ENCODE measurements around the gene HIVEP1. TPM values are rescaled to one million over a fixed set of nuclear protein-coding genes. Genes with fewer than 3 reads are reported as not detected.

Gene HIVEP1
- polyA plus RNA-seq, 1 of the 3 experiments (the other 2 are of a cell fraction) = 7.7 TPM

- no peak for TF ChIP-seq EZH2phosphoT487 (IDR thresholded peaks at IDR 0.05; ENCODE audit: borderline replicate concordance, low read depth)
- TF ChIP-seq, protein P1, sequence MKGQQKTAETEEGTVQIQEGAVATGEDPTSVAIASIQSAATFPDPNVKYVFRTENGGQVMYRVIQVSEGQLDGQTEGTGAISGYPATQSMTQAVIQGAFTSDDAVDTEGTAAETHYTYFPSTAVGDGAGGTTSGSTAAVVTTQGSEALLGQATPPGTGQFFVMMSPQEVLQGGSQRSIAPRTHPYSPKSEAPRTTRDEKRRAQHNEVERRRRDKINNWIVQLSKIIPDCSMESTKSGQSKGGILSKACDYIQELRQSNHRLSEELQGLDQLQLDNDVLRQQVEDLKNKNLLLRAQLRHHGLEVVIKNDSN (IDR thresholded peaks at IDR 0.05; ENCODE audit: borderline replicate concordance, low read depth) = no peak
- no peak for TF ChIP-seq EP300 (IDR thresholded peaks at IDR 0.05; ENCODE audit: borderline replicate concordance in 1 of 2, low read depth in 1 of 2, low read length in 1 of 2)
- TF ChIP-seq FOXJ3 (CRISPR knock-in tag; IDR thresholded peaks at IDR 0.05) = no peak
- no peak for TF ChIP-seq FOXM1 (IDR thresholded peaks at IDR 0.05; ENCODE audit: low read depth)
- TF ChIP-seq USF2 (IDR thresholded peaks at IDR 0.05; ENCODE audit: borderline replicate concordance, low read depth, low read length) = no peak
- TF ChIP-seq NRF1 (IDR thresholded peaks at IDR 0.05; ENCODE audit: low read depth, low read length) = no peak
- no peak for TF ChIP-seq TCF12 (IDR thresholded peaks at IDR 0.05)
- no peak for TF ChIP-seq SMC3 (IDR thresholded peaks at IDR 0.05; ENCODE audit: low read depth, low read length)
- no peak for TF ChIP-seq FOSL2 (IDR thresholded peaks at IDR 0.05; ENCODE audit: borderline replicate concordance, low read depth)
- TF ChIP-seq IRF3 (IDR thresholded peaks at IDR 0.05; ENCODE audit: low read depth, low read length) = no peak
- no peak for TF ChIP-seq RXRA (IDR thresholded peaks at IDR 0.05; ENCODE audit: borderline replicate concordance, low read depth)
- H3F3A ChIP-seq (replicated peaks; ENCODE audit: insufficient read depth) = peaks cover 13% of the 10 kb centered on the region
- peaks cover 21 to 45% of the 10 kb centered on the region in 2 experiments for H3K36me3 ChIP-seq (replicated peaks in 1 of 2; ENCODE audit: control insufficient read depth in 1 of 2, insufficient read depth in 2 of 2, low read length in 1 of 2)
- no peak overlapping the region for H3K9ac ChIP-seq
- CTCF ChIA-PET = no interaction called here
- no peak for DNase-seq
- no peak overlapping the region for H3K4me2 ChIP-seq
- no peaks in the 10 kb centered on the region for H4K20me1 ChIP-seq (ENCODE audit: insufficient read depth)
- H3K79me2 ChIP-seq (ENCODE audit: insufficient read depth) = peaks cover 94% of the 10 kb centered on the region
- H3K4me1 ChIP-seq (ENCODE audit: control insufficient read depth in 1 of 2, insufficient read depth in 2 of 2, low read depth in 1 of 2, low read length in 1 of 2) = peaks cover 2 to 21% of the 10 kb centered on the region in 2 experiments
- no peak overlapping the region for H3K27ac ChIP-seq (ENCODE audit: low read depth in 2 of 2, low read length in 1 of 2)
- no peak overlapping the region for H2AFZ ChIP-seq (ENCODE audit: low read depth)
- no peak overlapping the region for H3K4me3 ChIP-seq (ENCODE audit: low read depth in 2 of 2, low read length in 1 of 2)
- no peaks in the 10 kb centered on the region for H3K9me2 ChIP-seq
- H3K27me3 ChIP-seq (ENCODE audit: insufficient read depth) = no peaks in the 10 kb centered on the region
- WGBS (ENCODE audit: low lambda C conversion rate) = 94% methylated on average over 4 of the region's 4 CpGs
- POLR2A ChIA-PET = no interaction called here
- H3K9me3 ChIP-seq = peaks cover 14% of the 10 kb centered on the region
Observed at GRCh38 chr6:12026120-12026519, 14.0 kb downstream of the HIVEP1 start.

DNA sequence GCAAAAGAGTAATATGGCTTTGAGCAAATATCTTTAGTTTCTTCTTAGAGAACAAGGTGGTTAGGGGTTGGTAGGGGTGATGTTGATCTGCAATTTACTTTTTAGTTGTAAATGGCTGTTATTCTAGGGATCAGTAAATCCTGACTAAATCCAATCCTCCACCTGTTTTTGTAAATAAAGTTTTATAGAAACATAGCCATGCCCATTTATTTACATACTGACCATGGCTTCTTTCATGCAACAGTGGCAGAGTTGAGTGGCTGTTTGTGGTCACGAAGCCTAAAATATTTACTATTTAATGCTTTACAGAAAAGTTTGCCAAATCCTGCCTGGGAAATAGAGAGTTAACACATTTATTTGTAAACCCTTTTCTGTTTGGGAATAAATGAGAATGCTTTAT is 14.7 kb downstream of the HIVEP1 start:
- no peak overlapping the region for H3K4me2 ChIP-seq
- no peak overlapping the region for H3K9ac ChIP-seq
- no peak overlapping the region for H3K27ac ChIP-seq (ENCODE audit: low read depth in 2 of 2, low read length in 1 of 2)
- H3K4me1 ChIP-seq (ENCODE audit: control insufficient read depth in 1 of 2, insufficient read depth in 2 of 2, low read depth in 1 of 2, low read length in 1 of 2) = peaks cover 2 to 21% of the 10 kb centered on the region in 2 experiments
- TF ChIP-seq TCF12 (IDR thresholded peaks at IDR 0.05) = no peak
- TF ChIP-seq EP300 (IDR thresholded peaks at IDR 0.05; ENCODE audit: borderline replicate concordance in 1 of 2, low read depth in 1 of 2, low read length in 1 of 2) = no peak
- TF ChIP-seq POLR2AphosphoS5 (IDR thresholded peaks at IDR 0.05; ENCODE audit: low read depth, low read length) = no peak
- no peak for TF ChIP-seq RFX5 (IDR thresholded peaks at IDR 0.05; ENCODE audit: low read length)
- TF ChIP-seq TEAD4 (IDR thresholded peaks at IDR 0.05; ENCODE audit: borderline replicate concordance, insufficient read depth) = no peak
- TF ChIP-seq, protein P2, sequence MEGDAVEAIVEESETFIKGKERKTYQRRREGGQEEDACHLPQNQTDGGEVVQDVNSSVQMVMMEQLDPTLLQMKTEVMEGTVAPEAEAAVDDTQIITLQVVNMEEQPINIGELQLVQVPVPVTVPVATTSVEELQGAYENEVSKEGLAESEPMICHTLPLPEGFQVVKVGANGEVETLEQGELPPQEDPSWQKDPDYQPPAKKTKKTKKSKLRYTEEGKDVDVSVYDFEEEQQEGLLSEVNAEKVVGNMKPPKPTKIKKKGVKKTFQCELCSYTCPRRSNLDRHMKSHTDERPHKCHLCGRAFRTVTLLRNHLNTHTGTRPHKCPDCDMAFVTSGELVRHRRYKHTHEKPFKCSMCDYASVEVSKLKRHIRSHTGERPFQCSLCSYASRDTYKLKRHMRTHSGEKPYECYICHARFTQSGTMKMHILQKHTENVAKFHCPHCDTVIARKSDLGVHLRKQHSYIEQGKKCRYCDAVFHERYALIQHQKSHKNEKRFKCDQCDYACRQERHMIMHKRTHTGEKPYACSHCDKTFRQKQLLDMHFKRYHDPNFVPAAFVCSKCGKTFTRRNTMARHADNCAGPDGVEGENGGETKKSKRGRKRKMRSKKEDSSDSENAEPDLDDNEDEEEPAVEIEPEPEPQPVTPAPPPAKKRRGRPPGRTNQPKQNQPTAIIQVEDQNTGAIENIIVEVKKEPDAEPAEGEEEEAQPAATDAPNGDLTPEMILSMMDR (IDR thresholded peaks at IDR 0.05) = no peak
- TF ChIP-seq FOXJ3 (CRISPR knock-in tag; IDR thresholded peaks at IDR 0.05) = no peak
- TF ChIP-seq SIN3A (IDR thresholded peaks at IDR 0.05; ENCODE audit: borderline replicate concordance, low read depth, low read length) = no peak
- TF ChIP-seq GATA2 (CRISPR knock-in tag; IDR thresholded peaks at IDR 0.05) = no peak
- no peak for TF ChIP-seq NFIC (IDR thresholded peaks at IDR 0.05; ENCODE audit: borderline replicate concordance)
- H3K79me2 ChIP-seq (ENCODE audit: insufficient read depth) = peaks cover 94% of the 10 kb centered on the region
- ChIA-PET CTCF (no interaction called here), POLR2A (no interaction called here)
- peaks cover 13% of the 10 kb centered on the region for H3F3A ChIP-seq (replicated peaks; ENCODE audit: insufficient read depth)
- H3K9me2 ChIP-seq = no peaks in the 10 kb centered on the region
- no peak overlapping the region for H3K4me3 ChIP-seq (ENCODE audit: low read depth in 2 of 2, low read length in 1 of 2)
- WGBS (ENCODE audit: low lambda C conversion rate) = 100% methylated on average over 1 of the region's 1 CpG
- no peaks in the 10 kb centered on the region for H4K20me1 ChIP-seq (ENCODE audit: insufficient read depth)
- DNase-seq = no peak
- H3K36me3 ChIP-seq (replicated peaks in 1 of 2; ENCODE audit: control insufficient read depth in 1 of 2, insufficient read depth in 2 of 2, low read length in 1 of 2) = peaks cover 21 to 43% of the 10 kb centered on the region in 2 experiments
- no peak overlapping the region for H2AFZ ChIP-seq (ENCODE audit: low read depth)
- peaks cover 14% of the 10 kb centered on the region for H3K9me3 ChIP-seq
- H3K27me3 ChIP-seq (ENCODE audit: insufficient read depth) = no peaks in the 10 kb centered on the region

Measured in SK-N-SH (cell line).